ENCODE data around the gene TNIP1.

The TNIP1 gene

DNA sequence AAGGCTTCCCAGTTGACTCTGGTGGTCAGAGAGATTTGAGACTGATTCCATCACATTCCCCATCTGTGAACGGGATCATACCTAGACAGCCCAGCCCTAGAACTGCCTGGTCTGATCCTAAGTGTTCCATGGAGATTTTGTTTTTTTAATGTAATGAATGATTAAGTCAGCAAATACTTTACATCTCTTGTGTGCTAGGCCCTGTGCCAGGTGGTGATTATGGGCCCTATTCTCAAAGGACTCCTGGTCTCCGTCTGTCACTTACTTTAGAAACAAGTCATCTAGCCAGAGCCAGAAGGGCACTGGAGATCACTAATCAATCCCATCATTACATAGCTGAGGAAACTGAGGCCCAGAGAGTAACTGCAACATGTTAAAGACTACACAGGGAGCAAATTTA is 61.5 kb downstream of the TNIP1 start:
- no peak for DNase-seq

DNA sequence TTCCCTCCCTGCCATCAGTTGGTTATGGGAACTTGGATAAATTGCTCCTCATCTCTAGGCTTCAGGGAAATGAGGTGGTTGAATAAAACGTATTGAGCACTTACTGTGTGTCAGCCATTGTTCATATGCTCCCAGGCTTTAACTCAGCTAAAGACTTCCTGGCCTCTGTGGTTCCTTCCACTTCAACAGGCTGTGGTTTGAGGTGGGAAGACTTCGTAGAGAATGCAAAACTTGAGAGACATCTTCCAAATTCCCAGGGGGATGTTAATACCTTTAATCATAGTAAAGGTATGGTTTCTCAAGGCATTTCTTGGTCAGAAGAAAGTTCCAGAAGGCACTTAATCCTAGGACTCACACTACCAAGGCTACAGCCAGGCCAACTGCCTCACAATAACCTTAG is 62.0 kb downstream of the TNIP1 start:
- DNase-seq = no peak

DNA sequence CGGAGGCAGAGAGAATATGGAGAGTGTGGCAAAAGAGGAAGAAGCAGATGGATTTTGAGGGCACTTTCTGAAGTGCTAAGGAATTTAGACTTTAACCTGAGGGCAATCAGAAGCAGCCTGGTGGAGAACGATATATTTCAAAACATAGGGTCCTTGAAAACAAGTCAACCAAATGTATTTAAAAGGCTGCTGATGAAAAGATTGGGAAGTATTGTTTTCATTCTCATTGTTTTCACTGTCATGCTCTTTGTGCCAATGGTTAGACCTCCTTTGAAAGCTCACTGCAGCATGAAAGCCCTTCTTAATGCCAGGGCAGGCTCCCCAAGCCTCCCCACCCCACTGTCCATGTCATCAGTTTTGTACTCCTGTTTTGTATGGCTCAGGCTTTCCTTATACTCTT is 62.9 kb downstream of the TNIP1 start:
- DNase-seq = no peak

DNA sequence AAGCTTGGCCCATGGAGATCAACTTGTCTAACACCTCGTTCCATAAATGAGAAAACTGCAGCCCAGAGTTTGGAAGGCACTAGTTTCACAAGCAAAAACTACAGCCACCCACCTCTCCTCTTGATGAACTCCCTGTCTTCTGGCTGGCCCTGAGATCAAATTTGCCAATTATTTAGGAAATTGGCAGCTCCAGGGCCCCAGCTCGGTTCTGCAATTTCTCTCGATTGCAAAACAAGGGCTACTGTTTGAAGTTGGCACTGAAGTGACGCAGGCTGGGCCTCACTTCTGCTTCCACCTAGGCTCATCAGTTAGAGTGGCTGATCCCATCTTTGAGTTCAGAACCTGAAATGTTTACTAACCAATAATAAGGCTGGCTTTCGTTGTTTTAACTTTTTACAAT is 64.1 kb downstream of the TNIP1 start:
- DNase-seq = no peak

DNA sequence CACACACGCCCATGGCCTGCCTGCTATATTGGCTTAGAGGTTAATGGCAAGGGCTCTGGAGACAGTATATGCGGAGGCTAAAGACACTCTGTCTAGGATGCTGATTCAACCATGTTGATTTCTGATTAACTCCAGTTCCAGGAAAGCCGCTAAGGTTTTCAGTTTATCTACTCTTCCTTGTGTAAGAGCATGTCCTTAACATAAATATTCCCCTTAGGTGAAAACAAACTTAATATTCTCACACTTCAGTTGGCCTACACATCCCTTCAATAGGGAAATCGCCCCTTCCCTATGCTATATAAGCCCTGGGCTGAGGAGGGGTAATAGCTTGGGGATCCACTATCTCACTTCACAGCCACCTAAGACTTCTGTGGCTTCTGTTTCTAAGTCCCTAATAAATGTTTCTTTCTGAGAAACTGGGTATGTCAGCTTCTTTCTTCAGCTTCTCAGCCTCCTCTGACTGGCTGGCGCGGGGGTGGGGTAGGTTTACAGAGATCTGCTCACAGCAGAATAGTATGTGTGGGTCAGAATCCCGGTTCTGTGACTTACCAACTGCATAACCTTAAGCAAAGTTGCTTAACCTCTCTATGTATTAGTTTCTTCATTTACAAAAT is 64.8 kb downstream of the TNIP1 start:
- DNase-seq = no peak

DNA sequence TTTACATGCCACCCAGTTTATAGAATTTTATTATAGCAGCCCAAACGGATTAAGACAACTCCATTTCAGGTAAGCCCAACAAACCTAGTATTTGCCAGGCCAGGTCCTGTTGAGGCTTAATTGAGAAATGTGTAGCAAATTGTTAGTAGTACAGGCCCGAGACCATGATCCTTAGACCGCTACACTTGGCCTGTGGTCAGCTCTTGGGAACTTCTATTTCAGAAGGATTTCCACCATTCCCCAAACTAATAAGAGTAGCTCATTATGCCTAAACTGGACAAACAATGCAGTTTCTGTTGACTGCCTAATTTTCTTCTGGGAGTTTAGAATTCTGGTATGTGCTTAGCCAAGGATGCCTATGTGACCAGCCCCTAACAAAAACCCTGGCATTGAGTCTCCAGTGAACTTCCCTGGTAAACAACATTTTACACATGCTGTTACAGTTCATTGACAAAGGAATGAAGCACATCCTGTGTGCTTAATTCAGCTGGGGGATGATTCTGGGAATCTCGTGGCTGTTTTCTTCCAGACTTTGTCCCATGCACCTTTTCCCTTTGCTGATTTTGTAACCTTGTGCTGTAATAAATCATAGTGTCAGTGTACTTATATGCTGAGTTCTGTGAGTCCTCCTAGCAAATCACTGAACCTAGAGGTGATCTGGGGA is 66.0 kb downstream of the TNIP1 start:
- DNase-seq = no peak

DNA sequence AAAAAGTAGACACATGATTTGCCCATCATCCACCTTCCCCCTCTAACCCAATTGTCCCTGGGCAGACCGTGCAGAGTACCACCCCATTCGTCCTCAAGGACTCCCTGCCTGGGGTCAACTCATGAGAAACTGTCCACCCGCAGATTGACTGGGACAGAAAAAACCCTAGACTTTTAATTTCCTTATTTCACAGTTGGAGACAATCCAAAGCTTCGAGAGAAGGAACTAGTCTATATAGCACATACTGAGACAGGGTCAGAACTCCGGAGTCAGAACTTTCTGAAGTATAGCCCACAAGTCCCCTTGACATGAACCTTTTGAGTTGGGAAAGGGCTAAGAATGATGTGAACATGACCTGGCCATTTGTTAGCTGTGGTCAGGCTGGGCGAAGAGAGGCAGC is 68.0 kb downstream of the TNIP1 start:
- no peak for DNase-seq

DNA sequence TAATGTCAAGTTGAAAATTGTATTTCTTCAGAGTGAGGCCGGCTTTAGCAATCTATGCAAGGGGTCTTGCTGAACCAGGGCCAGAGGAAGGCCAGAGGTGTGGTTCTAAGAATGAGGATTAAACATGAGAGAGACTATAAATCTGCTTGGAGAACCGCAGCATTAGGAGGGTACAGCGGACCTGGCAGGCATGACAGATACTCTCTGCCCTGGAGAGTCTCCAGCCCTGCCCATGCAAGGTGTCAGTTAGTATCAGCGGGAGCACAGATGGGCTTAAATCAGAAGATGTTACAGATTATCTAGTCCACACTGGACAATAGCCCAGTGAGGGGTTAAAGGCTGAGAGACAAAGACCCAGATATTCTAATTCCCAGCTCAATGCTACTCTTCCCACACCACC is 71.9 kb downstream of the TNIP1 start:
- DNase-seq = no peak

DNA sequence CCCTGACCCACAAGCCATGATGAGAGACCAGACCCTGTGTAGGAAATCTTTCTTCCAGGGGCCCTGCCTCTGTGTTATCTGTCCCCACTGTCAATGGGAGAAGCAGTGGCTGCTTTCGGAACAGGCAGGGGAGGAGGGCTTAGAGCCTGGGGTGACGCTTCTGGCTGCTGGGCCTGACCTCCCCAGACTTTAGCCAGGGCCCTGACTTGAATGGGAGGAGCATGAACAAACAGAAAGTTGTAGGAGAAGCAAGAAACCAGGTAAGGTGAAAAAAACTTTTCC is 72.7 kb downstream of the TNIP1 start:
- DNase-seq = no peak

DNA sequence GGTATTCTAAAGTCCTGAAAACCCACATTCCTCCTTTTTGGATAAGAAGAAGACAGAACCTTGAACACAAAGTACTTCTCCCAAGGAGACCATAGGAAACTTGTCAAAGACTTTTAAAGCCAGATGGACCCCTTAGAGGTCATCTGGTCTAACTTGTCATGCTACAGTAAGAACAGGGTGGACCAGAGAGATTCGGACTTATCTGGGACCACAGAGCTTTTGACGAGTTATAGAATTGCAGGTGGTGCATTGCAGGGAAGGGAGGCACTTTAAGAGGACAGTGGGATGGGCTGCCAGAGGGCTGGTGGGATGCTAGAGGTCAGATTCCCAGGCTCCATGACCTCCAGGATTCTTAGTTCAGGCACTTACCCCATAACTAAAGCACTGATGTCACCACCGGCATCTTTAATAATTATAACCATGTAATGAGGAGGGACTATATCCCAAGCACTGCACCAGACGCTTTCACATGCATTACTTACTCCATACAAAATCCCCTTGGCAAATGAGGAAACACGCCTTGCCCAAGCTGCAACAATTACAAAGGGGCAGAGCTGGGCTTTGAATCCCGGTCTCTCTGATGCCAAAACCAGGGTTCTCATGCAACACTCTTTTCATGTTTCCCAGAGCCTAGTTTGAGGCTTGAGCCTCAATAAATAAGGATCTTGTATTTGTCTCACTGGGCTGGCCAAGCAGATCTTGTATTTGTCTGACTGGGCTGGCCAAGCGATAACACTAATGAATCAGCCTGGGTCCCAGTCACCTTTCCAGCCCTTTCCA is 73.2 kb downstream of the TNIP1 start:
- DNase-seq = no peak

DNA sequence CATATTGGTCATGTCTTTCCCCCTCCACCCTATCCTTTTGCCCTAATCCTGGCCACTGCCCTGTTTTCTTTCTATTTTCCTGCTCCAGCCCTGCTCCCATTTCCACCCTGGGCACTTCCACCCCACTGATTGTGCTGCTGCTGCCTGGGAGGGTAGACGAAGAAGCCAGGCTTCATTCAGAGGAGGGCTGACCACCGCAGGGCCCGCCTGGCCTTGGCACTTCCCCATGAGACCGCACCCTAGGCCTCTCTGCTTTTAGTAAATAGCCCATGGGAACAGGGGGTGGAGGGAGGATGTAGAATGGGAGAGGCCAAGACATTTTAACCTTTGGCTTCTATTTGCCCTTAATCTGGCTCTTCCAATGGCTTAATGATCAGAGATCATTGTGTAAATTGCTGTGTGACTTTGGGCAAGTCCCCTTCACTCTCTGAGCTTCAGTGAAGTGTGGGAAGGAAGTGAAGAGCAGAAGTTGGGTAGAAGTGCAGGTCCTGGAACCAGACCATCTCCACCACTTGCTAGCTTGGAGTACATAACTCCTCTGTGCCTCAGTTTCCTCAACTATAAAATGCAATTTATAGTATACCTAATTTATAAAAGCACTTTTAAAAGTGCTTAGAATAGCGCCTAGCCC is 74.0 kb downstream of the TNIP1 start:
- no peak for DNase-seq

DNA sequence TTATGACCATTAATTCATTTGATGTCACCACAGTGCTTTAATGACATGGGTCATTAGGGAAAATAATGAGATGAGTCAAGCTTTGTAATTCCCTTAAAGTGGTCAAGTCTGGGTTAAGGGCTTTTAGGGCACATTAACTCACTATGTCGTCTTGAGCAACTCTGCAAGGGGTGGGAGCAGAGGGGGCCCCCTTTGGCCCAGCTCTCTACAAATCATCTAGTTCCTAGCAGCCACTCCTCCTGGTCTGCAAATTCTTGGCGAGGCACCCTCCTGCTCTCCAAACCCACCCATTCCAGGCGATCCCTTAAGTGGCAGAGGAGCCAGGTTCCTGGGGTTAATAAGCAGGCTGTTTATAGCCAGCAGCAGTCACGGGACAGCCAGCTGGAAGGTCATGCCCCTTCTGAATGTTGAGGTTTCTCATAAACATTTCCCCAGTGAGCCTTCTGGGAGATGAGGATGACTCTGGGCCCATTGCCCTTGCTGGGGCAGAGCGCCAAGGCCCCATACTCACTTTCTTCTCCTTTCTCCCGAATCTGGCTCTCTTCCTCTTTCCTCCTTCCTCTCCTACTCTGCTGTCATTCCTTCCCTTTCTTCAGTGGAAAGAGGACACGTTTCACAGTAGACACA is 74.8 kb downstream of the TNIP1 start:
- DNase-seq = no peak

DNA sequence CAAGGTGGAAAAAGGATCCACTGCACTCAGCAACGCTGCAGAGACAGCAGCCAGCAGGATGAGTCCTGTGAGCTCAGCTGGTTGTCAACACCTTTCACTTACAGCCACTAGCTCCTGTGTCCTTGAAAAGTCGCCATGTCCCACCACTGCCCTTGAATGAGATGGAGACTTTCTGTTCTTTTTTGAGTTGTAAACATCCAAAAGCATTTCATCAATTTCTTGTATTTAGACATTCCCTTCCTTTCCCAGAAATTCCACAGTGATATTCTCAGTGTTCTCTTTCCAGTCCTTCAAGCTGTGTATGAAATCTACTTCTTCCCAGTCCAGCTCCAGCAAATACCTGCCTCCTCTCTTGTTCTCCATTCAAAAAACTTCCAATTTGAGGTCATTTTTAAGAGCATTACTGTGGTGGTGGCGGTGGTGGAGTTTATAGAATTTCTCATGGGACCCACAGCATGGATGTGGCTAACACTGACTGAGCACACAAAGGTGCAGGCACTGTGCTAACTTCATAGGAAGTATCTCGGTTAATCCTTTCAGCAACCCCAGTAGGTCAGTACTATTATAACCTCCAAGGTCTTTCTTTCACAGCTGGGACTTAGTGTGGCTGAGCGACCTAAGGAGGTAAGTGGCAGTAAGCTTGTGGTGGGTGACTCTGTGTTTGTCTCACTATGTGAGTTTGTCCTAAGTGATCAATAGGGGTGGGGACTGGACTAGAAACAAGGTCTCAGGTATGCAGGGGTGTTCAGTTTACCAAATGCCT is 75.5 kb downstream of the TNIP1 start:
- no peak for DNase-seq

DNA sequence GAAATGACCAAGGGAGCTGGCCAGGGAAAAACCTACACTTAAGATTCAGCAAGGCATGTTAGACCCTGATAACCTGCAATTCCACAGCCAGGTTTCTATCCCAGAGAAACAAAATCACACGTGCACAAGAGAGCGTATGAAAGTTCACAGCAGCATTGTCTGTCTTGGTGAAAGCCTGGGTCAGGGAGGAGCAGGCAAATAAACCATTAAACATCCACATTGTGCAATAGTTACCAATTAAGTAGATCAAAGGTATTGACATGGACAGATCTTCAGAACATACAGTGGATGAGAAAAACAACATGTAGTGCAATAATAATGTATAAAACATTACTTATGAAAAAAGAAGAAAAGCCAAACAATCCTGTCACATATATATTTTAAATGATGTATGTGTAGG is 76.3 kb downstream of the TNIP1 start:
- DNase-seq = no peak

DNA sequence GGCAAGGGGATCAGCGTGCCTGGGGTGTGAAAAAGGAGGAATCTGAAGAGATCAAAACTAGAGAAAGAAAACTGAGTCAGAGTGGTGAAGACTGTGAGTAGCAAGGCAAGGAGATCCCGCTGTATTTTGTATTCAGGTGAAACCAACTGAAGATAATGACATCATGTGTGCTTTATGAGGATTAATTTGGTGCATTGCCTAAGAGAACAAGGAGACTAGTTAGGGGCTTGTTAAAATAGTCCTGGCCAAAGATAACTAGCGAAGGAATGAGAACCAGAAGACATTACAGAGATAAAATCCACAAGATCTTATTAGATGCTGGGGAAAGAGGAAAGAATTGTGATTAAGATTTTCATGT is 77.4 kb downstream of the TNIP1 start:
- no peak for DNase-seq

DNA sequence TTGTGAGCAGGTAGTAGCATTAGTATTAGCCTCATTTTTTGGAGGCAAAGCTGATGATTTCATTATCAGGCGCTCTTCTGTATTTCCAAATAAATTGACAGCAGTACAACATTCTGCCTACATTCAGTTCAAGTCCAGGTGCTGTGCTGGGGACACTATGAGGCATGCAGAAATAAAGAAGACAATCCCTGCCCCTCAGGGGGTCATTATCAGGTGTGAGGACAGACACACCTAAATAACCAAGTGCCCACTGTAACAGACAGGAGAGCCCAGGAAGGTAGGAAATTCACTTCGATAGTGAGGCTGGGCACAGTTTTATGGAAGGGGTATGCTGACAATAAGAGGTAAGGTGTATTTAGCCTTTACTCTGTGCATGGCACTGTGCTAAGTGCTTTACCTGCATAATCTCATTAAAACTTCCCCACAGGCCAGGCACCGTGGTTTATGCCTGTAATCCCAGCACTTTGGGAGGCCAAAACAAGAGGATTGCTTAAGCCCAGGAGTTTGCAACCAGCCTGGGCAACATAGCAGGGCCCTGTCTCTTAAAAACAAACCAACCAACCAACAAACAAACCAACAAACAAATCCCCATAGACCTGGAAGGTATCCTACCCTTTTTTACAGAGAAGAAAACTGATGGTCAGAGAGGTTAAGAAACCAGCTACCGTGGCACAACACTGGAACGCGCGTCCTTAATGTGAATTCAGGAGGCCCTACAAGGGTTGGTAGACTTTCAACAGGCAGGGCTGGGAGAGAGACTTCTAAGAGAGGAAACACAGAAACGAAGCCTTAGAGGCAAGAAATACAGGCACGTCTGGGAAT is 77.9 kb downstream of the TNIP1 start:
- no peak for DNase-seq

DNA sequence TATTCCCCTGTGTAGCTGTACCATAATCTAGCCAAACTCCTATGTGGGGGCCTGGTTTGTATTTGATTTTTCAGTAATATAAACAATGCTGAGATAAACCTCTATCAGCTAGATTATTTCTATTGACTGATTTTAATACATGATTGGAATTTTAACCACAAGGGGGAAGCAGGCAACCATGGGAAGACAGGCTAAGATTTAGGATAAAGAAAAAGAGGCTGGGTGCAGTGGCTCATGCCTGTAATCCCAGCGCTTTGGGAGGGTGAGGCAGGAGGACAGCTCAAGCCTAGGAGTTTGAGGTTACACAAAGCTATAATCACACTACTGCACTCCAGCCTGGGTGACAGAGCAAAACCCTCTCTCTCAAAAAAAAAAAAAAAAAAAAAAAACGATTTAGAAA is 78.6 kb downstream of the TNIP1 start:
- no peak for DNase-seq

DNA sequence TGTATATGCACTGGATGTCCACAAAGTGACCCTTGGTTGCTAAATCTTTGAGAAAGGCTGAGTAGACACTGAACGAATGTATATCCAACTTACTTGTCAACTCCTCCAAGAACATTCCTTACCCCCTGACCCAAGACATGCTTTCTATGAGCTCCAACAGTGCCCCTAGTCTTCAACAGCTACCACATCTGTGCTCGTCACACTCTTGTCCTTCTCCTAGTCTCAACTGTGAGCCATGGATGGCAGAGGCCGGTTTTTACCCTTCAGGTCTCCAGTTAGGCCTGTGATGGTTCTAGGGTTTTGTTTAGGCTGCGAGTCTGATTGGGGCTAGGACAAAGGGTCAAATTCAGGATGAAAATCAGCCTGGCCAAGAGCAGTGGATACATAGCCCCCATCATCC is 79.4 kb downstream of the TNIP1 start:
- no peak for DNase-seq

DNA sequence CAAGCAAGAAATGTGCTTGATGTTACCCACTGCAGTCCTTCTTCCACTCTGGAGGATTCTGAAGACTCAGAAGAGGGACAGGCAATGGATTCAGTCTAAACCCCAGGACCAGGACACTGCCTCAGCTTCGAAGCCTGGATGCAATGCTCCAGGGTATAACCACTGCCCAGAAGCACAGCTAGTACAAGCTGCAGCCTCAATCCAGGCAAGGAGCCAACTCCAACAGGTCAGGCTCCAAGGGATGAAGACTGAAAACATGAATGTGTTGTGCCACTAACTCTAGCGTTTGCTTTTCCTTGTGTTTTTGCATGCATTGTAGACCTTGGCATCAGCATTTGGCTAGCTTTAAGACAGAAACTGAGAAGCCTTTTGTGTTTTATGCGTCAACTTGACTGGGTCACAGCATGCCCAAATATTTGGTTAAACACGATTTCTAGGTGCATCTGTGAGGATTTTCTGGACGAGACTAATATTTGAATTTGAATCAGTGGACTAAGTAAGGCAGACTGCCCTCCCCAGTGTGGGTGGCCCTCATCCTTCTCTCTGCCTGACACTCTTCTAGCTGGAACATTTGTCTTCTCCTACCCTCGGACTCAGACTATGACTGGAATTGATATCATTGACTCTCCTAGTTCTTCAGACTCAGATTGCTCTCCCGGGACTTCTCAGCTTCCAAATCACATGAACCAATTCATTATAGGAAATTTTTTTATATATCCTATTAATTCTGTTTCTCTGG is 81.0 kb downstream of the TNIP1 start:
- DNase-seq = no peak

DNA sequence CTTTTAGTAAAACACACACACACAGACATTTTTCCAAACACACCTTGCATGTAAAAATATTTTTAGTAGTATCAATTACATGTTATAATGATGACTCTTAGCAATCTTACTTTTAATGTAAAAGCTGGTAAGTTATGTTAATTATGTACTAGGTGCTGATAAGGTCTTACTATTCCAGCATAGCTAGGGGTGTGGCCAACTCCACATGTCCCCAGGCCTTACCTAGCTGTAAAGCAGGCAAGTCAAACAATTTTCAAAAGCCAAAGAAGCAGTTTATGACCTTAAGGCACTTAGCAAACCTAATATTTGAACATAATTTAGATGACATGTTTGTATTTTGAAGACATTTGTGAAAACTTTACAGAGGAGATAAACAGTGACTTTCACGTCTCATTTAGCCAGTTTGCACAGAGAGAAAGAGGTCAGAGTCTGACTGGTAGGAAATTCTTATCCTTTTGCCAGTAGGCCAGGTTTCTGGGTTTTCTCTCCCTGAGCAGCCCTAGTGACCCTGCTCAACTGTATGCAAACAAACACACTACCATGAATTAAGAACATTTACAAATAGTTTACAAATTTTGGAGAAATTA is 86.9 kb downstream of the TNIP1 start:
- DNase-seq = no peak

DNA sequence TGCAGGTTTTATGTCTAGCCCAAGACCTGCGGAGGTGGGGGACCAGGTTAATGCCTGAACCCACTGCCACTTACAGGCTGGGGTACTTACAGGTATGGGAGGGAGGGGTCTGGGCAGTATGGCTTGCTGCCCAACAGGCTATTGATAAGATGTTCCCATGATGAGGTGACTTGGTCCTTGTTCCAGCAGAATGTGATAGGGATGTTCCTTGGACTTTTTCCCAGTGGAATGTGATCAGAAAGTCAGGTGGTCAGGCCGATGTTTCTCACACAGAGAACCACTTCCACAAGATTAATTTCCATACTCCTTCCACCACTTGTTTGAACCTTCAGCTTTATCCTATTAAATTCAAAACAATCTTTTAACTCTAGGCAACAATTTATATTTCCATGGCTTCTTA is 87.4 kb downstream of the TNIP1 start:
- DNase-seq = no peak

Data from NCI-H446 treated with DMSO at 0.1 percent for 48 hours (cell line).